ENCODE results near the gene HMGXB4.

The HMGXB4 gene

DNA sequence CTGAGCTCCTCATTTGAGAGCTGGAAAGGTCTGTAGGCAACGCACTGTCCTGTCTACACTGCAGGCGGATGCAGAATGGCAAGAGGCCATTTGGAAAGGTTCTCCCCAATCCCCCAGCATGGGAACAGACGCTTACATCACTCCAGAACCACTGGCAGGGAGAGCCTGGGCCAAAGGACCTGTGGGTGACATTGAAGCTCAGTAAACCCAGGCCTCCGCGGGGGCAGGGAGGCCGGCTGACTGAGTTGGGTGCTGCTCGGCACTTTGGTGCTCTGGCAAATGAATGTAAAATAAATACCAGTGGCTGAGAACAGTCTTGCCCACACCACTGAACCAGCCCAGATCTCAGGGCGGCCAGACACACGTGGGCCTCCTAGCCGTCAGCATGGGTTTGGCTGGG, 64.8 kb downstream of the HMGXB4 start:
- no peak overlapping the region for H3K27ac ChIP-seq
- no peak for DNase-seq (ENCODE audit: low spot score)
- H3K4me3 ChIP-seq: no peak overlapping the region
- TF ChIP-seq, protein P1, sequence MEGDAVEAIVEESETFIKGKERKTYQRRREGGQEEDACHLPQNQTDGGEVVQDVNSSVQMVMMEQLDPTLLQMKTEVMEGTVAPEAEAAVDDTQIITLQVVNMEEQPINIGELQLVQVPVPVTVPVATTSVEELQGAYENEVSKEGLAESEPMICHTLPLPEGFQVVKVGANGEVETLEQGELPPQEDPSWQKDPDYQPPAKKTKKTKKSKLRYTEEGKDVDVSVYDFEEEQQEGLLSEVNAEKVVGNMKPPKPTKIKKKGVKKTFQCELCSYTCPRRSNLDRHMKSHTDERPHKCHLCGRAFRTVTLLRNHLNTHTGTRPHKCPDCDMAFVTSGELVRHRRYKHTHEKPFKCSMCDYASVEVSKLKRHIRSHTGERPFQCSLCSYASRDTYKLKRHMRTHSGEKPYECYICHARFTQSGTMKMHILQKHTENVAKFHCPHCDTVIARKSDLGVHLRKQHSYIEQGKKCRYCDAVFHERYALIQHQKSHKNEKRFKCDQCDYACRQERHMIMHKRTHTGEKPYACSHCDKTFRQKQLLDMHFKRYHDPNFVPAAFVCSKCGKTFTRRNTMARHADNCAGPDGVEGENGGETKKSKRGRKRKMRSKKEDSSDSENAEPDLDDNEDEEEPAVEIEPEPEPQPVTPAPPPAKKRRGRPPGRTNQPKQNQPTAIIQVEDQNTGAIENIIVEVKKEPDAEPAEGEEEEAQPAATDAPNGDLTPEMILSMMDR (IDR thresholded peaks at IDR 0.05): no peak

DNA sequence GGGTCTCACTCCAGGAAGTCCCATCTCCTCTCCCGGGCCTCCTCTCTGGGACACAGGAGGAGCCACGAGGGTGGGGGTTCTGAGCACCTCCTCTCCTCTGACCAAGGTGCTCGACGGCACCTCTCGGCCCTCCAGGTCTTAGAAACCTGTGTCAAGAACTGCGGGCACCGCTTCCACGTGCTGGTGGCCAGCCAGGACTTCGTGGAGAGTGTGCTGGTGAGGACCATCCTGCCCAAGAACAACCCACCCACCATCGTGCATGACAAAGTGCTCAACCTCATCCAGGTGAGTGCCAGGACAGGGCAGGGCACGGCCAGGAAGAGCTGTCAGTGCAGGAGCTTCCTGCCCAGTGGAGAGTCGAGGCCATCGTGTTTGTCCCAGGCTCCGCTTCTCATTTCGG, 65.6 kb downstream of the HMGXB4 start:
- H3K27ac ChIP-seq: no peak overlapping the region
- DNase-seq (ENCODE audit: low spot score): no peak
- TF ChIP-seq, protein P1 (IDR thresholded peaks at IDR 0.05): no peak
- H3K4me3 ChIP-seq: no peak overlapping the region

DNA sequence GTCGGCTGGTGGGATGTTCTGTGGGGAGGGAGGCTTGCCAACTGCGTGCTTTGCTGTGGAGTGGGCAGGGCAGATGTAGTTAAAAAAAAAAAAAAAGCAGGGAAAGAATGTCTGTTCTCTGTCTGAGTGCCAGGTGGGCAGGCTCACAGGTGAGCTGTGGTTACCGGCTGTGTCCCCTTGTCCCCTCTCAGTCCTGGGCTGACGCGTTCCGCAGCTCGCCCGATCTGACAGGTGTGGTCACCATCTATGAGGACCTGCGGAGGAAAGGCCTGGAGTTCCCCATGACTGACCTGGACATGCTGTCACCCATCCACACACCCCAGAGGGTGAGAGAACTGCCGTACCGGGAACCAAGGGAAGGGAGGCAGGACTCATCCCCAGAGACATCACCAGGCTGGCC, 66.0 kb downstream of the HMGXB4 start:
- Histone ChIP-seq H3K4me3 (no peak overlapping the region), H3K27ac (no peak overlapping the region)
- no peak for DNase-seq (ENCODE audit: low spot score)
- TF ChIP-seq, protein P1 (IDR thresholded peaks at IDR 0.05): no peak

DNA sequence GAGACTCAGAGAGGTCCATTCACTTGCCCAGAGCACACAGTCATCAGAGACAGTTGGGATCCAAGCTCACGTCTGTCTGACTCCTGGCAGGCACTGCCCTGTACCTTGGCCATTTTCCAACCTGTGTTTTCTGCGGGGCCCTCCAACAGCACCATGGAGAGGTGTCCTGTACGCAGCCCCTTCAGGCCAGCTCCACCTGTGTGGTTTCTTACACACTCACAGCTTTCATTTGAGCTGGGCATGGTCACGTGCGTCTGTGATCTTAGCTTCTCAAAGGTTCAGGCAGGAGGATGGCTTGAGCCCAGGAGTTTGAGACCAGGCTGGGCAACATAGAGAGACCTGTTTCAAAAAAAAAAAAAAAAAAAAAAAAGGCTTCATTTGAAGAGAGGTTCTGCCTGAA, 66.8 kb downstream of the HMGXB4 start:
- TF ChIP-seq, protein P1 (IDR thresholded peaks at IDR 0.05): no peak
- Histone ChIP-seq H3K4me3 (no peak overlapping the region), H3K27ac (no peak overlapping the region)
- no peak for DNase-seq (ENCODE audit: low spot score)

DNA sequence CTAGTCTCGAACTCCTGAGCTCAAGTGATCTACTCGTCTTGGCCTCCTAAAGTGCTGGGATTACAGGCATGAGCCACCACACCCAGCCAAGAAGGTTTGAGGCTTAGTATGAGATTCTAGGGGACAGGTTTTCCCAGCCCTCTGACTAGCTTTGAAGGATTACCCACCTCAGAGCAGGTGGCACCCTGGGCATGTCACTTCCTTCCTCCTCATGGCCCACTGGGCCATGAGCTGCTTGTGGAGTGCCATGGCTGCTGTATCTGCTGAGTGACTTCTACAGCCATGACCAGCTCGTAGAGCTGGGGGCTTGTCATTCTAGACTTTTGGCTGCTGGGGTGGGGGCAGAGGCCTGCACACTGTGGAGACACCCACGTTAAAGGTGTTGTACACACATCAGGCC, 67.5 kb downstream of the HMGXB4 start:
- no peak overlapping the region for H3K27ac ChIP-seq
- TF ChIP-seq, protein P1 (IDR thresholded peaks at IDR 0.05): no peak
- DNase-seq (ENCODE audit: low spot score): no peak
- H3K4me3 ChIP-seq: no peak overlapping the region

DNA sequence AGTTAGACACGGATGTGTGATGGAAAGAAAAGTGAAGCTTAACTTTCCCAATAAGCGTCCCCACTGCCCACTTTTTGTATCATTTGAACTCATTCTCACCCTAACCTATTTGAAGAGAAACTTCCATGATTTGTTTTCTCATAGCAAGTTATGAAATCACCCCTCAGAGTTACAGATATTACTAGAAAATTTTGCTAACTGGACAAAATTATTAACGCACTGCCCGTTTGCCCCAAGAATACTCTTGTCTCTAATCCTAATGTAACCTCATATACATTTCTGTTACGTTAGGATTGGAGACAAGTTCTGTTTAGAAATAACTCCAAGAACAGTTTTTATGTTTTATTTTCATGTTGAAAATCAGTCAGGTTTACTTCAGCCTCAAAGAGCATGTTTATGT, 67.9 kb downstream of the HMGXB4 start:
- H3K27ac ChIP-seq: no peak overlapping the region
- no peak overlapping the region for H3K4me3 ChIP-seq
- no peak for DNase-seq (ENCODE audit: low spot score)
- TF ChIP-seq, protein P1 (IDR thresholded peaks at IDR 0.05): no peak

DNA sequence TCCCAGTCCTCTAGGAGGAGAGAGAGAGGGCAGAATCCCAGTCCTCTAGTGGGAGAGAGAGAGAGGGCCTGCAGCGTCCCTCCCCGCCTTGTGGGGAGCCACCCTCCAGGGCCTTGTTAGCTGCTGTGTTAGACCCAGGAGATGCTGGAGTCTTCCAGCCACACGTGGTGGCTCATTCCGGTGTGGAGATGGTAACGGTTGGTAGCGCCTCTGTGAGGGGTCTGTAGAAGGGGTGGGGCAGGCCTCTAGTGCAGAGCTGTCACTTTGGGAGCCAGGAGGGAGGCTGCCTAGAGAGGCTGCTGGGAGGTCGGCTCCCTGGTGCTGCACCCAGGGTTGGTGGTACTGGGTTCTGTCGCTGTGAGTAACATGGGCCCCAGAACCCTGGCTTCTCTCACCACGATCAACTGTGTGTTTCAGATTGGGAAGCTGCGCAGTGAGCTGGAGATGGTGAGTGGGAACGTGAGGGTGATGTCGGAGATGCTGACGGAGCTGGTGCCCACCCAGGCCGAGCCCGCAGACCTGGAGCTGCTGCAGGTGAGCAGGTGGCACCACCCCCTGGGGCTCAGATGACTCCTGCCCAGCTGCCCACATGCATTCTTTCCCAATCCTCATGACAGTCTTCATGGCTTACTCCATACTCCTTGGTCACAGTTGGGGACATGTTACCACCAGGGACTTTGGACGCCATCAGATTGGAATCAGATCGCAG, 69.7 kb downstream of the HMGXB4 start:
- TF ChIP-seq, protein P1 (IDR thresholded peaks at IDR 0.05): no peak
- Histone ChIP-seq H3K27ac (no peak overlapping the region), H3K4me3 (no peak overlapping the region)
- no peak for DNase-seq (ENCODE audit: low spot score)
